GM23248 (cell line): ENCODE results near the gene LTN1. TPM values are rescaled to one million over a fixed set of nuclear protein-coding genes. Genes with fewer than 3 reads are reported as not detected.
A peak's percentile ranks its signal among the peaks of the same experiment; 100 is the strongest.

Experiments
- DNase-seq: peaks from one replicate; pipeline ENCODE4 v3.0.0-alpha.2; 2015
- H2AFZ ChIP-seq: fragments of 200-600 bp; sonication (generic); 2 replicates; pipeline ENCODE4 v1.6.1; 2016; ENCODE audit warnings: antibody characterized with exemption
- H3F3A ChIP-seq: fragments of 200-600 bp; sonication (generic); 2 replicates; pipeline ENCODE4 v1.6.1; 2016; ENCODE audit warnings: mild to moderate bottlenecking, antibody characterized with exemption, mixed run types; ENCODE audit not compliant: insufficient read depth
- H3K27ac ChIP-seq: fragments of 200-600 bp; sonication (generic); 2 replicates; pipeline ENCODE4 v1.5.1; 2016; ENCODE audit warnings: mild to moderate bottlenecking
- H3K27me3 ChIP-seq: fragments of 200-600 bp; sonication (generic); replicated peaks from 2 replicates; pipeline ENCODE4 v1.6.1; 2016; ENCODE audit warnings: mild to moderate bottlenecking; ENCODE audit not compliant: insufficient read depth
- H3K36me3 ChIP-seq: fragments of 200-600 bp; sonication (generic); 2 replicates; pipeline ENCODE4 v1.6.1; 2016; ENCODE audit warnings: low read depth, mild to moderate bottlenecking
- H3K4me1 ChIP-seq: fragments of 200-600 bp; sonication (generic); 2 replicates; pipeline ENCODE4 v1.6.1; 2016; ENCODE audit warnings: mild to moderate bottlenecking; ENCODE audit not compliant: insufficient read depth
- H3K4me2 ChIP-seq: fragments of 200-600 bp; sonication (generic); one replicate; pipeline ENCODE4 v1.6.1; 2016; ENCODE audit warnings: mild to moderate bottlenecking; ENCODE audit not compliant: unreplicated experiment
- H3K4me3 ChIP-seq: fragments of 200-600 bp; sonication (generic); 2 replicates; pipeline ENCODE4 v1.5.1; 2016; ENCODE audit warnings: mild to moderate bottlenecking
- H3K79me2 ChIP-seq: fragments of 200-600 bp; sonication (generic); 2 replicates; pipeline ENCODE4 v1.6.1; 2016; ENCODE audit warnings: mild to moderate bottlenecking; ENCODE audit not compliant: insufficient read depth
- H3K9ac ChIP-seq: fragments of 200-600 bp; sonication (generic); 2 replicates; pipeline ENCODE4 v1.6.1; 2016; ENCODE audit warnings: mild to moderate bottlenecking
- H3K9me2 ChIP-seq: fragments of 200-600 bp; sonication (generic); 2 replicates; pipeline ENCODE4 v1.6.1; 2016; ENCODE audit warnings: mixed run types, mild to moderate bottlenecking, moderate library complexity; ENCODE audit not compliant: insufficient read depth
- H3K9me3 ChIP-seq: fragments of 200-600 bp; sonication (generic); one replicate; pipeline ENCODE4 v1.6.1; 2017; ENCODE audit warnings: low read depth
- H4K20me1 ChIP-seq: fragments of 200-600 bp; sonication (generic); 2 replicates; pipeline ENCODE4 v1.6.0; 2016; ENCODE audit not compliant: insufficient read depth
- EZH2 ChIP-seq: fragments of 200-600 bp; sonication (generic); IDR thresholded peaks from 2 replicates; pipeline ENCODE4 v1.6.1; 2018; ENCODE audit warnings: antibody characterized with exemption, mild to moderate bottlenecking; ENCODE audit not compliant: insufficient read depth, poor library complexity, severe bottlenecking
- EZH2phosphoT487 ChIP-seq: fragments of 200-600 bp; sonication (generic); IDR thresholded peaks from 2 replicates; pipeline ENCODE4 v1.6.1; 2018; ENCODE audit warnings: antibody characterized with exemption, moderate library complexity, mild to moderate bottlenecking, low read depth; ENCODE audit not compliant: insufficient read depth
- WGBS, 2 experiments: methylation state at CpG; one replicate each; pipeline ENCODE4 v1.1.6; 2015 to 2017; ENCODE audit warnings: low lambda C conversion rate in 2 of 2, low coverage in 1 of 2; ENCODE audit errors: missing lambda C conversion rate in 2 of 2; 5-methylcytosine and 5-hydroxymethylcytosine counted together
- in situ Hi-C: fragments of 300-500 bp; cut with MboI; formaldehyde crosslinking; loops from 2 replicates; pipeline ENCODE4 v1.15.0; 2020
- polyA plus RNA-seq: library from polyadenylated mRNA; unstranded; fragments of >200 nt; fragmentation: Nextera tagmentation; extraction: Ambion mirVana; gene quantifications from 2 replicates; pipeline ENCODE4 v1.2.1, GENCODE V29; 2016
- total RNA-seq: library from RNA; depleted of rRNA; stranded (reverse); fragments of >200 nt; shearing (Covaris generic); gene quantifications from 2 replicates; pipeline ENCODE4 v1.2.3, GENCODE V29; 2014; rRNA removed

The LTN1 gene
- total and polyA plus RNA-seq, 2 experiments from 2014 or later = 16.8 to 26.0 TPM

- in situ Hi-C loops = no loop called here
- peaks cover 7% of the 10 kb centered on the region for H3F3A ChIP-seq
- H3K79me2 ChIP-seq = peaks cover 5% of the 10 kb centered on the region; the same call in 1 of the 2 replicates
- DNase-seq = peak; percentile 48
- no peaks in the 10 kb centered on the region for H3K27me3 ChIP-seq
- no peaks in the 10 kb centered on the region for H4K20me1 ChIP-seq
- peak overlapping the region; percentile 97 for H3K27ac ChIP-seq
- H3K4me3 ChIP-seq = peak overlapping the region; percentile 88
- peak overlapping the region; percentile 92 for H2AFZ ChIP-seq
- peaks cover 12% of the 10 kb centered on the region for H3K36me3 ChIP-seq
- TF ChIP-seq EZH2 (no peak), EZH2phosphoT487 (no peak)
- peak overlapping the region; percentile 95 for H3K4me2 ChIP-seq
- no peaks in the 10 kb centered on the region for H3K9me3 ChIP-seq
- H3K9me2 ChIP-seq = no peaks in the 10 kb centered on the region
- H3K4me1 ChIP-seq = peaks cover 21% of the 10 kb centered on the region
- peak overlapping the region; percentile 86 for H3K9ac ChIP-seq
- 2 to 3% methylated on average over 3 of the region's 3 CpGs for WGBS, 2 experiments
Measured at GRCh38 chr21:28884481-28884880, 108.2 kb downstream of the LTN1 start.

GRCh38 chr21:28883931-28884330 lies 108.7 kb downstream of the LTN1 start:
- Histone ChIP-seq H2AFZ (peak overlapping the region; percentile 92), H3K79me2 (peaks cover 5% of the 10 kb centered on the region; the same call in 1 of the 2 replicates), H3K27ac (peak overlapping the region; percentile 97), H4K20me1 (no peaks in the 10 kb centered on the region), H3F3A (peaks cover 7% of the 10 kb centered on the region), H3K9me3 (no peaks in the 10 kb centered on the region), H3K27me3 (no peaks in the 10 kb centered on the region), H3K4me2 (peak overlapping the region; percentile 95), H3K4me1 (peaks cover 21% of the 10 kb centered on the region), H3K4me3 (peak overlapping the region; percentile 88), H3K9ac (peak overlapping the region; percentile 86), H3K36me3 (peaks cover 12% of the 10 kb centered on the region), H3K9me2 (no peaks in the 10 kb centered on the region)
- no peak for TF ChIP-seq EZH2phosphoT487
- TF ChIP-seq EZH2 = no peak
- in situ Hi-C loops = no loop called here
- DNase-seq = no peak

- in situ Hi-C loops = no loop called here
- peaks cover 5% of the 10 kb centered on the region; the same call in 1 of the 2 replicates for H3K79me2 ChIP-seq
- H2AFZ ChIP-seq = no peak overlapping the region
- H3F3A ChIP-seq = peaks cover 7% of the 10 kb centered on the region
- H3K27me3 ChIP-seq = no peaks in the 10 kb centered on the region
- no peak overlapping the region for H3K4me3 ChIP-seq
- DNase-seq = no peak
- no peak for TF ChIP-seq EZH2phosphoT487
- TF ChIP-seq EZH2 = no peak
- H3K27ac ChIP-seq = no peak overlapping the region
- WGBS, 2 experiments = 73 to 74% methylated on average over 2 of the region's 2 CpGs
- H3K9me2 ChIP-seq = no peaks in the 10 kb centered on the region
- H4K20me1 ChIP-seq = no peaks in the 10 kb centered on the region
- H3K4me1 ChIP-seq = peaks cover 21% of the 10 kb centered on the region
- H3K4me2 ChIP-seq = no peak overlapping the region
- H3K36me3 ChIP-seq = peaks cover 12% of the 10 kb centered on the region
- H3K9ac ChIP-seq = no peak overlapping the region
- H3K9me3 ChIP-seq = no peaks in the 10 kb centered on the region
Measured at GRCh38 chr21:28882345-28882744, 110.3 kb downstream of the LTN1 start.

Other genes with a start within 250 kb of the LTN1 start
- gene RWDD2B, start 26.5 kb upstream of the LTN1 start, total RNA-seq = 15.9 and 16.0 TPM in 2 replicates
- gene RWDD2B, start 26.5 kb upstream of the LTN1 start, polyA plus RNA-seq = 30.8 and 32.5 TPM in 2 replicates
- gene USP16, start 31.8 kb upstream of the LTN1 start, total RNA-seq = 30.2 and 33.5 TPM in 2 replicates
- 36.8 and 46.8 TPM in 2 replicates for gene USP16, start 31.8 kb upstream of the LTN1 start, polyA plus RNA-seq
- 148 and 151 TPM in 2 replicates for gene CCT8, start 80.8 kb upstream of the LTN1 start, total RNA-seq
- gene CCT8, start 80.8 kb upstream of the LTN1 start, polyA plus RNA-seq = 153 and 154 TPM in 2 replicates
- 14.8 and 18.5 TPM in 2 replicates for gene MAP3K7CL, start 137.8 kb upstream of the LTN1 start, total RNA-seq
- gene MAP3K7CL, start 137.8 kb upstream of the LTN1 start, polyA plus RNA-seq = 30.0 and 34.3 TPM in 2 replicates